HG03558 (cell line): ENCODE data around the gene EHD4.

Experiments used
- ATAC-seq: cut with Tn5 transposase; IDR thresholded peaks from one replicate; pipeline ENCODE4 v1.9.1; 2021; ENCODE audit warnings: moderate number of reproducible peaks; ENCODE audit not compliant: unreplicated experiment; ENCODE audit errors: extremely low read depth

The EHD4 gene

GRCh38 chr15:41995476-41995855 is 23.1 kb upstream of the EHD4 start:
- no peak for ATAC-seq

DNA sequence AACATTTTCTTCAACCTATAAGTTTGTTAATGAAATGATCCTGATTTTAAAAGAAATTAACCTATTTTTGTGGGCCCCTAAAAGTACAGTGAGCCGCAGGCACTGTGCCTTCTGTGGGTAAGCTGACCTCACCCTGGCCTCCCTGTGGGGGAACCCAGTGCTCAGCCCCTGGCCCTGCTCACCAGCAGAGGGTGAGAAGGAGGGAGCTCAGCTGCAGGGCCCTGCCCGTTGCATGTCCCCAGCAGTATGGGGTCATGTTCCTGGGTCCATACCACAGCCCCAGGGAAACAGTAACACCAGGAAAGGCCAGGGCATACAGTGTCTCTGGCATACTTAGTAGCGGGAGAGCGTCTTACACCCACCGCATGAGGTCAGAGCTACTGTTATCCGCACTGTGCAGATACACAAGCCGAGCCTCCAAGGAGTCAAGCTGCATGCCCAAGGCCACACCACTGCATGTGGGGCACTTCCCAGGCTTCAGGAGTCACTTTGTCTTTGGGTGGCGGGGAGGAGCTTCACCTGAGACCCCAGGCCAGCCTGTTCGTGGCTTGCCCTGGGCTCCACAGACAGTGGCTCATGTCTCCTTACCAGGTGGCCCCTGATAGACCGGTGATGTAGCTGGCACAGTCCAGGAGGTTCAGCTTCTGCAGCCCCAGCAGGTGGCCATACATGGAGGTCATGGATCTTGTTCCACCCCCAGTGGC is 22.6 kb upstream of the EHD4 start:
- no peak for ATAC-seq

DNA sequence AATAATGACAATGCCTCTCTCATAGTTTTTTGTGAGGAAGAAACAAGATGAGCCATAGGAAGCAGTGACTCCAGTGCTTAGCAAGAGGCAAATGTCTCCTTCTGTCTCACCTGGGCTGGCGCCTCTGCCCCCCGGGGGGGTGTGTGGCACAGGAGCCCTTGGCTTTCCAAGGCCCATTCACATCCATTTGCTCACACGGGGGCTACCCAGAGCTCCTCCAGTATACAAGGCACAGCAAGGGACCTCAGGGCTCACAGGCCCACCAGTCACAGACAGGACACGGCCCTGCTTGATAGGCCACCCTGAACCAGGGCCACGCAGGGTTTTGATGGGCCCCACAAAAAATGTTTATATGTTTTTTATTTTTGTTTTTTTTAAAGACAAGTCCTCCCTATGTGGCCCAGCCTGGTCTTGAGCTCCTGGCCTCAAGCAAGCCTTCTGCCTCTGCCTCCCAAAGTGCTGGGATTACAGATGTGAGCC is 21.9 kb upstream of the EHD4 start:
- no peak for ATAC-seq

DNA sequence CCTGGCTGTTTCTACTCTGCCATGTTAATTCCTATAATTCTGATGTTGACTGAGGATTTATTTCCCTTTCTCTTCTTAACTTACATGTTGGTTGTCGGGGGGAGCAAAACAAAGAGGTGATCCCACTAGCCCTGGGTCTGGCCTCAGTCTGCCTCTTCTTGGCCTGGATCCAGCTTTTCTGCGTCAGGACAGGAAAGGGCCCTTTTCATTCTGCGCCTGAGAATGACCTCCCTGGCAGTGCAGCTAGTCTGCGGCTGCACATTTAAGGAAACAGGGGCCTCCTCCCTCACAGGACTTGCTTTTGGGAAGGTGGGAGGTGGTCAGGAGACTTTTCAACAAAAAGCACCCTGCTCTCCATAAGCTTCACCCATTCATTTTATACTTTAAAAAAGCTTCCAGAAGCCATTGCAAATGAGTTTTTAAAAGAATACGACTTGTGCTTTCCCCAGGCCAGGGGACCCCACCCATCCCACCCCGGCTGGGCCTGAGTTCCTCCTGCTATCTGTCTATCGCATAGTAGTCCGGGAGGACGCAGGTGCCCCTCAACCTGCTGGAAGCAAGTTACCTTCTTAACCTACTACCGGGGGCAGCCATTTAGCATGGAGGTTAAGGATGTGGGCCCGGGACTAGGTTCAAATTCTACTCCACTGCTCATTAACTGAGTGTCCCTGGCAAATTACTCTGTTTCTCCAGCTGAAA is 21.3 kb upstream of the EHD4 start:
- ATAC-seq = no peak

GRCh38 chr15:41992803-41993190 is 20.4 kb upstream of the EHD4 start:
- ATAC-seq = no peak

GRCh38 chr15:41992151-41992802 is 19.9 kb upstream of the EHD4 start:
- ATAC-seq = no peak

- no peak for ATAC-seq
Measured at GRCh38 chr15:41990691-41991090, 18.3 kb upstream of the EHD4 start.

DNA sequence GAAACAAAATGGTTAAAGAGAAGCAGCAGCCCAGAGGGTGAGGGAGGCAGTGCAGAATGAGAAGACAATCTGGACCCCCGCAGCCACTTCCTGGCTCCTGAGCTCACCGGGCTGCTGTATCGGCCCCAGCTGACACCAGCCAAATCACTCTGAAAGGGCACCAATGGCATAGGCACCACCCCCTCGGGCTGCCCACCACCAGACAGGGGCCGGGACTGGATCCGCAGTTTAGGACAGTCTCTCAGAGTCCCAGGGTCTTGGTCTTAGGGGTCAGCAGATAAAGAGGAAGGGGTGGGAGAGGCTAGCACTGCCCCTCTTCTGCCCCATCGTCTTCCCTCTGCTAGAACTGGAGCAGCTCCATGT is 17.9 kb upstream of the EHD4 start:
- ATAC-seq = no peak

DNA sequence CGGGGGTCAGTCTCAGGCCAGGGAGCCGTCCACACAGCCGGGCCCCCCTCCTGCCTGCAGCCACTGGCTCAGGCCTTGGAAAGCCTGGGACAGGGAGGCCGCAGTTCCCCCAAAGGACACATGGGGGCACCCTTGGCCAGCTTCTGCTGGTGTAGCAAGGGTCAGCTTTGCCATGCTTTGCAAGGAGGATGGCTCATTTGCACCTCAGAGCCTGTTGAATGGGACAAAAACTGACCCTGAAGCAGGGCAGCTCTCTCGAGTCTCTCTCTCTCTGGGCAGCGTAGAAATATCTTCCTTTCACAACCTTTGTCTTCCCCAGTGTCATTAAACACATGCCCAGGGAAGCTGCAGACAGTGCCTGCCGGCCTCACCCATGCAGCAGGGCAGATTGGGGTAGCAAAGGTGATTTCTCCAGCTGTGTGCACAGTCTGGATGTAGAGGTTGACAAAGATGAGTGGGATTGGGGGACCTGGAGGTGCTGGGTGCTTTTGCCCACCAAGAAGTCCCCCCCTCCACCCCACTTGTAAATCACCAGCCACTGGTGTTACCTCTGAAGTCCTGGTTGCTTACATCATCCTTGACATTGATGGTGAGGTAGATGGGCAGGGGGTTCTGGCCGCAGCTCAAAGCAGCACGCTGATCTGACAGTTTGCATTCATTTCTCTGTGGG is 17.4 kb upstream of the EHD4 start:
- no peak for ATAC-seq

GRCh38 chr15:41988896-41989572 is 16.7 kb upstream of the EHD4 start:
- no peak for ATAC-seq

DNA sequence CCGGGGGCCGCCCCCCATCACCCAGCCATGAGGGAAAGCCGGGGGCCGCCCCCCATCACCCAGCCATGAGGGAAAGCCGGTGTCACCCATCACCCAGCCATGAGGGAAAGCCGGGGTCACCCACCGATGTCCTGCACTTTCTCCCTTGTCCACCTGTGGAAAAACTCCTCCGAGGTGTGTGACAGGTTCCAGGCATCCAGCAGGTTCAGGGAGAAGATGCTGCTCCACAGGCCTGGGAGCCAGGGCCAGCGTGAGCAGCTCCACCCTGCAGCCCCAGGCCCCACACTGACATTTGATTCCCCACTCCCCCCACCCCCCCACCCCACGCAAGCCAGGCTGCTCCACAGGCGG is 15.5 kb upstream of the EHD4 start:
- no peak for ATAC-seq

DNA sequence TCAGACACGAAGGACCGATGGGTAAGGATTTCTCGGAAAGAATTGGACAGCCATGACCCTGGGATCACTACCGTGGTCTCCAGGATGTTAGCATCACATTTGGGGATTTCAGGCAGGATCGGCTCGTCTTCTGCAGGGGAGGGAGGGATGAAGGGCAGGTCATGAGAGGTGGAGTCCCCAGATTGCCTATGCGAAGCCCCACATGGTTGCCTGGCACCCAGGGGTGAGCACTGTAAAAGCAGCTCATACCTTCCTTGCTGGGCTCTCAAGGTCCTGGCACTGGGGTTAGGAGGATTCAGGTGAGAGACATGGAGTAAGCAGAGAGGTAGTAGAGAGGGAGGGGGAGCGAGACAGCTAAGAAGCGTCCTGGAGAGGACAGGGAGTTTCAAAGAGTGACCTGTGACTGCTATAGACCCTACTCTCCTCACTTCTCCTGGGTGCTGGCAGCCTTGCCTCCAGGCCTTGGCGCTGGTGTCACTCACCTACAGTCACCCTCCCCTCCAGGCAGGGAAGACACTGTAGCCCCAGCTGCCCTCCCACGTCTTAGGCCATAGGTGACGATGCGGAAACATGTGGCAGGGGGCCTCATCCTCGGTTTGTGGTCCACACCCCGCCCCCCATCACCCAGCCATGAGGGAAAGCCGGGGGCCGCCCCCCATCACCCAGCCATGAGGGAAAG is 15.0 kb upstream of the EHD4 start:
- ATAC-seq = no peak

DNA sequence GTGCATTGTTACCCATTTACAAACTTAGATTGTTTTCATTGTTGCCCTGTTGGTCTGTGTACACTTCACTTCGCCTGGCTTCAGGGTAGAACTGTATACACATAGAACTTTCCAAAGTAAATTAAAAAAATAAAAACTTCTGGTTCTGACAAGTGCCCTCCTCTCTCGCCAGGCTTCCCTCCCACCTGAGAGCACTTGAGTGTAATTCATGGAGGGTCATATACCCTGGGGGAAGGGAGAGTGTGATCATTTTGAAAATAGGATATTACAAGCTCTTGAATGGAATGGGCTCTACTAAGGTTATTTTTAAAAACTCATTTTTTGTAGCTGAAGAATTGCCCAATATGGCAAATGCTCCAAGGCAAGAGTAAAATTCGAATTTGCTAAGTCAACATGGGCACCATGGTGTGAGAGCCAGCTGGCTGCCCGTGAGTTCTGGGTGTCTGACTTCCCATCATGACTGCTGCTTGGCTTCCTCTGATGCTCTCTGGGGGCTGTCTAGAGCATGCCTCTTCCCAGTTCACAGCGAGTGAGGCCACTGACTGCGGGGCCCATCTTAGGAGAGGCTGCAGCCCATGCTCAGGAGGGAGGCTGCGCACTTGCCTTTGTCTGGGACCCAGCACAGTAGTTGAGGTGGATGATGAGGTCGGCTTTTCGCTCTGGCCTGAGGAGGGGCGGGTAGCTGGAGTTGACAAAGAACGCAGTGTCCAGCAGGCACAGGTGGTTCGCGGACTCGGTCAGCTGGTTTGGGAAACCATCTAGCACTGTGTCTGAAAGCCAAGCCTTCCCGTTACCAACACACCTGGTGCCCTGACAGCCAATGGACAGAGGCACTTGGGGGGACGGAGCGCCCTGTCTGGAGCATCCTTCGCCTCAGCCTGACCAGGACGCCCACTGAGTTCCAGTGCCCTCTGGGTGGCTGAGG is 13.1 kb upstream of the EHD4 start:
- no peak for ATAC-seq

DNA sequence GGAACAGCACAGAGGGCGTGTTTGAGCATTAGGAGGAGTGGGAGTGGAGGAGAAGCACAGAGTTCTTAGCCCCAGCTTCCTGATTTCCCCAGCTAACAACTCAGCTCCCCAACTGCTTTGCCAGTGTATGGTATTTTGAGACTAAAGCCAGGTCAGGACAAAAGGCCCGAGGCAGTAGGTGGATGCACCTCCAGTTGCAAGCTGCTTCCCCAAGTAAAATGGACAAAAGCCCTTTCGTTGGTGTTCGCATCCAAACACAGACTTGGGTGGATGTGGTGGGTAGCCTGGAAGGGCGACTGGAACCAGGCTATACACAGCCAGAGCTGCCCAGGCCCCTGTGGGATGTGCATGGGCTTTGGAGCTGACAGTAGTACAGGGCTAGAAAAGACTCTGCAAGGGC is 12.3 kb upstream of the EHD4 start:
- no peak for ATAC-seq

GRCh38 chr15:41983621-41984571 is 11.5 kb upstream of the EHD4 start:
- no peak for ATAC-seq

- ATAC-seq = no peak
Measured at GRCh38 chr15:41983221-41983620, 10.9 kb upstream of the EHD4 start.

GRCh38 chr15:41982133-41982930 is 10.0 kb upstream of the EHD4 start:
- no peak for ATAC-seq
